HG03064 (cell line): ENCODE measurements around the gene NMUR1.

Experiments
- ATAC-seq: cut with Tn5 transposase; IDR thresholded peaks from one replicate; pipeline ENCODE4 v1.9.1; 2021; ENCODE audit warnings: low read depth; ENCODE audit not compliant: unreplicated experiment

NMUR1 gene

GRCh38 chr2:231527955-231528635, 2.1 kb downstream of the NMUR1 start:
- ATAC-seq = no peak

- no peak for ATAC-seq
These were observed 3.2 kb downstream of the NMUR1 start for GRCh38 chr2:231527091-231527395.

GRCh38 chr2:231526341-231527090, 3.7 kb downstream of the NMUR1 start:
- ATAC-seq = no peak

GRCh38 chr2:231525248-231526163, 4.7 kb downstream of the NMUR1 start:
- ATAC-seq = no peak

- no peak for ATAC-seq
These were observed 5.6 kb downstream of the NMUR1 start for GRCh38 chr2:231524477-231525247.

GRCh38 chr2:231523451-231524285, 6.6 kb downstream of the NMUR1 start:
- ATAC-seq = no peak

GRCh38 chr2:231522418-231523180, 7.6 kb downstream of the NMUR1 start:
- ATAC-seq = no peak

- no peak for ATAC-seq
These were observed 8.8 kb downstream of the NMUR1 start for GRCh38 chr2:231521443-231521842.

GRCh38 chr2:231519975-231520555, 10.2 kb downstream of the NMUR1 start:
- no peak for ATAC-seq

- ATAC-seq = no peak
These were observed 11.5 kb downstream of the NMUR1 start for GRCh38 chr2:231518771-231519170.

- no peak for ATAC-seq
These were observed 14.6 kb downstream of the NMUR1 start for GRCh38 chr2:231515603-231516002.

- ATAC-seq = no peak
These were observed 15.3 kb downstream of the NMUR1 start for GRCh38 chr2:231514951-231515297.

- peak; percentile 98 for ATAC-seq
These were observed 15.9 kb downstream of the NMUR1 start for GRCh38 chr2:231514225-231514950.

- no peak for ATAC-seq
These were observed 16.5 kb downstream of the NMUR1 start for GRCh38 chr2:231513746-231514224.

- ATAC-seq = no peak
These were observed 18.0 kb downstream of the NMUR1 start for GRCh38 chr2:231512222-231512621.

GRCh38 chr2:231503766-231504165, 26.5 kb downstream of the NMUR1 start:
- no peak for ATAC-seq

GRCh38 chr2:231502596-231502995, 27.6 kb downstream of the NMUR1 start:
- ATAC-seq = no peak

GRCh38 chr2:231497651-231498050, 32.6 kb downstream of the NMUR1 start:
- no peak for ATAC-seq
